ENCODE results near the gene GAGE12H.

GRCh38 chrX:49627086-49627777 lies 47.5 kb downstream of the GAGE12H start:
- TF ChIP-seq CTCF (IDR thresholded peaks at IDR 0.05) (peak; percentile 35), MXI1 (IDR thresholded peaks at IDR 0.05; ENCODE audit: low read depth, low read length) (no peak), NFIC (IDR thresholded peaks at IDR 0.05; ENCODE audit: borderline replicate concordance) (no peak), POLR2AphosphoS5 (IDR thresholded peaks at IDR 0.05; ENCODE audit: low read depth, low read length) (no peak), RCOR1 (IDR thresholded peaks at IDR 0.05; ENCODE audit: low read length) (no peak), ZBTB33 (IDR thresholded peaks at IDR 0.05; ENCODE audit: borderline replicate concordance, low read depth) (no peak), REST (IDR thresholded peaks at IDR 0.05; ENCODE audit: low read depth, low read length) (no peak), JUND (IDR thresholded peaks at IDR 0.05) (no peak), GABPA (IDR thresholded peaks at IDR 0.05; ENCODE audit: low read depth) (no peak), RFX5 (IDR thresholded peaks at IDR 0.05; ENCODE audit: low read length) (no peak), TEAD4 (IDR thresholded peaks at IDR 0.05; ENCODE audit: borderline replicate concordance, insufficient read depth) (no peak), EZH2phosphoT487 (IDR thresholded peaks at IDR 0.05; ENCODE audit: borderline replicate concordance, low read depth) (no peak)
